Measurements from ENCODE around the gene CCDC15.
A peak's percentile ranks its signal among the peaks of the same experiment; 100 is the strongest.
"Not testable (repeated sequence)": the region's sequence is repeated elsewhere in the genome, so short reads cannot be mapped to it uniquely, and the experiment has no call there.

The CCDC15 gene

GRCh38 chr11:125001079-125001778 lies 47.2 kb downstream of the CCDC15 start:
- DNase-seq, result no peak

GRCh38 chr11:125001849-125002248 lies 47.8 kb downstream of the CCDC15 start:
- no peak for DNase-seq

GRCh38 chr11:125005491-125005890 lies 51.5 kb downstream of the CCDC15 start:
- DNase-seq, result no peak

GRCh38 chr11:125016413-125016812 lies 62.4 kb downstream of the CCDC15 start:
- DNase-seq, result no peak

GRCh38 chr11:125020342-125020741 lies 66.3 kb downstream of the CCDC15 start:
- no peak for DNase-seq

- DNase-seq, result no peak
Observed at GRCh38 chr11:125022551-125022950, 68.5 kb downstream of the CCDC15 start.

GRCh38 chr11:125025968-125026367 lies 72.0 kb downstream of the CCDC15 start:
- DNase-seq, result no peak

- DNase-seq, result not testable (repeated sequence)
Observed at GRCh38 chr11:125029431-125029830, 75.4 kb downstream of the CCDC15 start.

GRCh38 chr11:125036933-125037332 lies 82.9 kb downstream of the CCDC15 start:
- DNase-seq, result no peak

GRCh38 chr11:125049164-125049792 lies 95.3 kb downstream of the CCDC15 start:
- DNase-seq, result no peak

- DNase-seq, result no peak
Observed at GRCh38 chr11:125052047-125052446, 98.0 kb downstream of the CCDC15 start.

GRCh38 chr11:125053167-125053566 lies 99.2 kb downstream of the CCDC15 start:
- DNase-seq, result no peak

GRCh38 chr11:125055107-125055715 lies 101.2 kb downstream of the CCDC15 start:
- no peak for DNase-seq

GRCh38 chr11:125056111-125056510 lies 102.1 kb downstream of the CCDC15 start:
- DNase-seq, result not testable (repeated sequence)

GRCh38 chr11:125056931-125057692 lies 103.1 kb downstream of the CCDC15 start:
- DNase-seq, result no peak

GRCh38 chr11:125057693-125058016 lies 103.7 kb downstream of the CCDC15 start:
- no peak for DNase-seq

- DNase-seq, result no peak
Observed at GRCh38 chr11:125061281-125061680, 107.3 kb downstream of the CCDC15 start.

GRCh38 chr11:125062218-125062930 lies 108.4 kb downstream of the CCDC15 start:
- no peak for DNase-seq

GRCh38 chr11:125062931-125063428 lies 109.0 kb downstream of the CCDC15 start, which contains the start of gene SLC37A2:
TSS of gene SLC37A2 (plus strand) at chr11:125063305. CDS start at chr11:125063368, 63 bp downstream.
- peak; percentile 79 for DNase-seq

GRCh38 chr11:125063429-125064043 lies 109.5 kb downstream of the CCDC15 start:
- peak; percentile 42 for DNase-seq

GRCh38 chr11:125064070-125064469 lies 110.1 kb downstream of the CCDC15 start:
- DNase-seq, result no peak

- DNase-seq, result no peak
Observed at GRCh38 chr11:125068368-125068767, 114.4 kb downstream of the CCDC15 start.
